HUDEP-2 (cell line): Measurements from ENCODE around the gene UBE2Z.
A peak's percentile ranks its signal among the peaks of the same experiment; 100 is the strongest.
"Not testable (repeated sequence)": the region's sequence is repeated elsewhere in the genome, so short reads cannot be mapped to it uniquely, and the experiment has no call there.

Source experiments
- DNase-seq, 76 experiments: peaks; one replicate each; lab custom pipeline; 2025; ENCODE audit not compliant: unreplicated experiment in 76 of 76; lab: John Stamatoyannopoulos, UW

UBE2Z gene

DNA sequence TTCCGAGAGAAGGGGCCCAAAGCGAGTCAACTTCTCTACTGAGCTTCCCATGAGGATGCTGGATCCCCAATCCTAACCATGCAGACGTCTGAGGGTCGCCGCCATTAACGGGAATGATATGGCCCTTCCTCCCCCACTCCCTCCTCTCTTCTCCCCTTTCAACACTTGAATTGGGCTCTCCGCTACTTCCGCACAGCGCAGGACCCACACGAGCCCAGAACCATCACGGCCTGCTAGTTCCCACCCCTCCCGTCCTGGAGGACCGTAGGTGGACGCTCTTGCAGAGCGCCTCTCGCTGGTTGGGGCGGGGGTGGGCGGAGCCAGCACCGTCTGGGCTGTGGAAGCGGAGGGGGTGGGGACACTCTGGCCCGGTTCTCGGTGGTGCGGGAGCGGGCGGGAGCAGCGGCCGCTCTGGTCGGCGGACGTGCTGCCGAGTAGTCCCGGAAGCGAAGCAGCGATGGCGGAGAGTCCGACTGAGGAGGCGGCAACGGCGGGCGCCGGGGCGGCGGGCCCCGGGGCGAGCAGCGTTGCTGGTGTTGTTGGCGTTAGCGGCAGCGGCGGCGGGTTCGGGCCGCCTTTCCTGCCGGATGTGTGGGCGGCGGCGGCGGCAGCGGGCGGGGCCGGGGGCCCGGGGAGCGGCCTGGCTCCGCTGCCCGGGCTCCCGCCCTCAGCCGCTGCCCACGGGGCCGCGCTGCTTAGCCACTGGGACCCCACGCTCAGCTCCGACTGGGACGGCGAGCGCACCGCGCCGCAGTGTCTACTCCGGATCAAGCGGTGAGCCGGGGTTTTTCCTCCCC, at the start of gene UBE2Z:
Gene UBE2Z (plus strand): TSS at position 361 of the 797 bp plus-strand sequence. CDS start 97 bp downstream, at position 458.
- DNase-seq, result peak in 75 of 76 experiments; percentile 41 to 95 (median 87)

DNA sequence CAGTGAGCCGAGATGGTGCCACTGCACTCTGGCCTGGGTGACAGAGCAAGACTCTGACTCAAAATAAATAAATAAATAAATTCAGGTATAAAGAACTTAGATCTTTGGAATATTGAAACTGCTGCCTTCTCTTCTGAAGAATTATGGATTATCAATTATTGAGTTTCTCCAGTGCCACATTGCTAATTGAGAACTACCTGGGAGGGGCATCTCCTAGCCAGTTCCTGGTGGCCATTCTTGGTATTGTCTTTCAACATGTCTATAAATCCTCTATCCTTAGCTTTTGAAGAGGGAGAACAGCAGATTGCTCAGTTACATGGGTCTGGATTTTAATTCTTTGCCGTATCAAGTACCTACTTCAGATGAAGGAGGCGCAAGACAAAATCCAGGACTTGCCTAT, 48.2 kb upstream of the UBE2Z start:
- DNase-seq, result no peak

DNA sequence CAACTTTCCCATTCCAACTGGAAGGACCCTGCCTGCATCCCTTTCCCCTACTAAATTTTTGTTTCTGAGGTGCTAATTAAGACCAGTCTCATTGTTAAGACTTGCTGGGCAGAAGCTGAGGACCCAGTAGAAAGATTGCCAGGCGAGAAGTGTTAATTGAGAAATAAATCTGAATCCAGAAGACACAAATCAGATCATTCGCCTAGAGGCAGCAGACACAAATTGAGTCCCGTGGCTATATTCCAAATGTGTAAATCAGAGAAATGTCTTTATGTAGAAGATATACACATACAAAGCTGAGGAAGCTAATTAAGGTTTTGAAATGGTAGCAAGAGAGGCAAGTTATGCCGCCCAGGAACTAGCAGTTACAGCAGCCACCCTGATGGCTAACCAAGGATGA, 47.8 kb upstream of the UBE2Z start:
- no peak for DNase-seq

DNA sequence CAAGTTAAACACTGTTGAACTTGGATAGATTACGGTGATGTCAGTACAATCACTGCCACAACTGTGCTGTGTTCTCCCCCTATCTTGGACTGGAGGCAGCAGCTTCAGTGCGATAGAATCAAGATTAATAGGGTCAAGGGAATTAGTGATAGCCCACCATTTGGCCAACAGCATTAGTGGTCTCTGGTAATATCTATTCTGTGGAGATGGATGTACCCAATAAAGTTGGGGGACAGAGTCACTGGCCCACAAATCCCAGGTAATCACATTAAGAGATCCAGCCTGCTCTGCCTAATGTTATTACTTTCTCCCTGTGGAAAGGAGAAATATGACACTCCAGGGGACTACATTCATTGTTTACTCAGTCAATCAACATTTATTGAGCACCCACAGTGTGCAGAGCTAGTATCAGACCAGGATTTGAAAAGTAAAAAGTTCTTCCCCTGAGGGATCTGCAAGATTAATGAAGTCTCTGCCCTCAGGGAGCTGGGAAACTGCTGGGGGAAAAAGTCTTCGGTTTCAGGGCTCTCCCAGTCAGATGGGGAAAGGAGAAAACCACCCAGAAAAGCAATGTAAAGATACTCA, 39.2 kb upstream of the UBE2Z start:
- DNase-seq, result no peak

DNA sequence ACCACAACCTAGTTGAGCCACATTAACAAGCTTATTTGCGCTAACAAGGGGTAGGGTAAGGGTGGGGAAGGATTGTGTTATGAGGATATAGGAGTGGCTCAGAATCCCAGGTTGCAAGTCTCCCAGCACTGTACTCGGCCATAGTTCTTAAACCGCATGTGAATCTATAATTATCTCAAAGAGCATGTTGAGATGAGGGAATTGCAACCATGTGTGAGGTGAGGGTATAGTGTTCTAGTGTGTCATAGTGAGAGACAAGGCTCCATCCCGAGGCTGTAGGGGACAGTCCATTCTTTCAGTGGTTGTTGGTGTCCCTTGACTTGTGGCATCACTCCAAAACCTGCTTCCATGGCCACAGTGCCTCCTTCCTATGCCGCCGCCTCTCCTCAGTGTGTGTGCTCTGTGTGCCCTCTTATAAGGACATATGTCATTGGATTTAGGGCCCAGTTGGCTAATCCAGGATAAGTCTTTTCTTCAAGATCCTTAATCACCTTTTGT, 38.3 kb upstream of the UBE2Z start:
- DNase-seq, result no peak

DNA sequence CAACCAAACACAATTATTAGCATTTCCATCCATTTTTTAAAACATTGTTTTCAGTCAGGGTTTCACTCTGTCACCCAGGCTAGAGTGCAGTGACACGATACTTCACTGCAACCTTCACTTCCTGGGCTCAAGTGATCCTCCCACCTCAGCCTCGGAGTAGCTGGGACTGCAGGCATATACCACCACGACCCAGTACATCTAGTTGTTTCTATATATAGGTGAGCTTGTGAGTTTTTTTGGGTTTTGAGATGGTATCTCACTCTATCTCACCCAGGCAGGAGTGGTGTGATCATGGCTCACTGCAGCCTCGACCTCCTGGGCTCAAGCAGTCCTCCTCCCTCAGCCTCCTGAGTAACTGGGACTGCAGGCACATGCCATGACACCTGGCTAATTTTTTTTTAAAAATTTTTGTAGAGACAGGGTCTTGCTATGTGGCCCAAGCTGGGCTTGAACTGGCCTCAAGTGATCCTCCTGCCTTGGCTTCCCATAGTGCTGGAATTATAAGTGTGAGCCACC, 37.1 kb upstream of the UBE2Z start:
- DNase-seq, result no peak

DNA sequence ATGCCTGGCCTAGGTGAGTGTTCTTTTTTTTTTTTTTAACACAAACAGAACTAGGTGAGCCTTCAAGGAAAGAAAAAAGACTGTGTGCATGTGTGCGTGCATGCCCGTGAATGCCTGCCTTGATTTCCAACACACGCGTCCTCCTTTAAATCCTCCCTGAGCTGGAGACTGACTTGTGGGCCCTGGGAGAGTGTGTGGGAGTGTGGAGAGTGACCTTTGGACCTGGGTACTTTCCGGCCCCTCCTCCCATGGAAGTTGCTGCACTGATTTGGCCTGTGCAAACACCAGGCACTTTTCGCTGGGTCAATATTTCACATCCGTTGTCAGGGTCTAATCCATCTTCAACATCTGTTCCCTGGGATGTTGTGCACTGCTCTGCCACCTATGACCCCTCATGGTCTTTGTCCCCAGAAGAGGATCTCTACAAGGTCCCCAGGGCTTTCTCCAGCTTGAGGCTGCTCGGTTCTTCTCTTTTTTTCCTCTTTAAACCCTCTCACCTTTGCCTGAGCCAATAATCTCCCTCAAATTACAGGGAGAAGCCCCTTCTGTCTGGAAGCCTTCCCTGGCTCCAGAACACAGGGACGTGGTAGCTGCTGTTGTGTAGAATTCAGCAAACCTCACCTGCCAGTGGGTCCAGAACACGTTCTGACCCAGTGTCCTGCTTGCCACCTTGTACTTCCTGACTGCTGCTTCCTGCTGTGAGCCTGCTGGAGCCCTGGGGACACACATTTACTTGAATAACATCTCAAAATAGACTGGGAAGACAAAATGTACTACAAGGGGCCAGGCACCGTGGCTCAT, 36.5 kb upstream of the UBE2Z start:
- no peak for DNase-seq

DNA sequence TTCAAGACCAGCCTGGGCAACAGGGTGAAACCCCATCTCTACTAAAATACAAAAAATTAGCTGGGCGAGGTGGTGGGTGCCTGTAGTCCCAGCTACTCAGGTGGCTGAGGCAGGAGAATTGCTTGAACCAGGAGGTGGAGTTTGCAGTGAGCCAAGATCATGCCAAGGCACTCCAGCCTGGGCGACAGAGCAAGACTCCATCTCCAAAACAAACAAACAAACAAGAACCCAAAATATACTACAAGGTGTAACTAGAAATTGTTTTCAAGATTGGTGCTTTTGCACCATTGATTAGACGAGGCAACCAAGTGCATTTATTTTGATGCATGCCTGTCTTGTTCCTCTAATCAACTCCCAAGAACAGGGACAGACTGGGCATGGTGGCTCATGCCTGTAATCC, 35.8 kb upstream of the UBE2Z start:
- DNase-seq, result not testable (repeated sequence)

DNA sequence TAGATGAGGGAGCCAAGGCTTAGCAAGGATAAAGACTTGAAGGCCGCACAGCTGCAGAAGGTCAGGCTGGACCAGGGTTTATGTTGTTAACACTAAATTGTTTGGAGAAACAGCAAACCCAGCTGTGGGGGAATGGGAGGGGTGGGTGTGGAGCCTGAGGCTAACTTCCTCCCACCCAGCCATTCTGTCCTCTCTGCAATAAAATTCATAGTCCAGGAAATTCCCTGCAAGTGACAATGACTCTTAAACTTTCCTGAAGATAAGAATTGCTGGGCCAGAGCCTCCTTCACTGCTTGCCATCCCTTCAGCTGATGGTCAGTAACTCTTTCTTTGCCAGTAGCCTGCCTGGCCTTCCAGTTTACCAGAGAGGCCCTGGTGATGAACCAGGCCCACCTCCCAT, 35.0 kb upstream of the UBE2Z start:
- no peak for DNase-seq

DNA sequence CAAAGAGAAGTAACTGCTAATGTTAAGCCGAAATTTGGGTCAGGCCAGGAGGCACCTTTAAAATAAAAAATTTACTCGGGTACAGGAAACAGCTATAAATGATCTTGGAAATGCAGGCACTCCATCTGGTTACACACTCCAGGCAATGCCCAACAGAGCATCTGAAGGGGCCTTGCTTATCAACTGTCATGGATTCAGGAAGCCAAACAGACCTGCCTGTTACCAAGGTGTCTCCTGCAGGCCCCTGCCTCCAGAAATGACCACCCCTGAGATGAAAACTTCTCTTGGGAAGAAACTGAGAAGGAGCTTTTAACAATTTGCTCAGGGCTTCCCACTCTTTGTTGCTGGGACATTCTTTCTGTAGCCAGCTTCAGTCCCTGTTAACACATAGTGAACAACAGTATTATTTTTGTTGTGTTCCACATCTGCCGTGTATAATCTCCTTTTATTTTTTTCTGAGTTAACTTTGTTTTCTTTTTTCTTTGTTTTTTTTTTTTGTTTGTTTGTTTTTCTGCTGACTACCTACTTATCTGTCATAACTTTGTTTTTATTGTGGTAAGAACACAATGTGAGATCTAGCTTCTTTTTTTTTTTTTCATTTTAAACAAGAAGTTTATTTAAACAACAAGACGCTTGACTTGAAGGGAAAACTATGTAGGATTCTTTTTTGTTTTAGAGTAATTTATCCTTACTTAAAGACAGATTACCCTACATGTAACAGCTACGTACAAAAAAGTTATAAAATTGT, 34.3 kb upstream of the UBE2Z start:
- DNase-seq, result no peak

DNA sequence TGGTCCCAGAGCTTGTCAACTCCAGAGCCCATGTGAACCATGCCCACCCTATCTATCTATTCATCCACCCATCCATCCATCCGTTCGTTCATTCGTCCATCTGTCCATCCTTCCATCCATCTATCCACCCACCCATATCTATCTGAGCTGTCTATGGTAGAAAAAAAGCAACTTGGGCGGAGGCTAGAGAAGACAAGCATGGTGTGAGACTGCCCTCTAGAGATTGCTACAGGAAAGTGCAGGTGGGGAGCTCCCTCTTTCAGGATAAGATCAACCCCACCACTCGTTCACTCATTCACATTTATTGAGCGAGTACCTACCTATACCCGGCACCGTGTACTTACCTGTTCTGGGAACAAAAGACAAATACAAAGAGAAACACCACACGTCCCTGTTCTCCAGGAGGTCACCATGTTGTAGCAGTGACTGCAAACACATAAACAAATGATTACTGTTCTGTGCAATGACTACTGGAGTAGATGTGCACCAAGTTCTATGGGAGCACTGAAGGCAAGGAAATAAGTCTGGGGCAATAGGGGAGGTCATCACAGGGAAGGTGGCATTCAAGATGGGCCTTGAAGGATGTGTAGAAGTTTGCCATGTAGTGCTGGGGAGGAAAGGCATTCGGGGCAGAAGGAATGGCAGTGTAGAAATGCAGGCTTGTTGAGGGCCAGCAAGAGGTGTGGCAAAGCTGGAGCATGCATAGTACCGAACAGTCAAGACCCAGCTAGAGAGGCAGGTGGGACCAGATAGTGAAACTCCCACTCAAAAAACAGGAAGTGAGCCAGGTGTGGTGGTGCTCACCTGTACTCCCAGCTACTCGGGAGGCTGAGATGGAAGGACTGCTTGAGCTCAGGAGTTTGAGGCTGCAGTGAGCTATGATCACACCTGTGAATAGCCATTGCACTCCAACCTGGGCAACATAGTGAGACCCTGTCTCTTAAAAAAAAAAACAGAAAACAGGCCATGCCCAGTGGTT, 29.0 kb upstream of the UBE2Z start:
- DNase-seq, result peak in 47 of 76 experiments; percentile 3 to 72 (median 29)

DNA sequence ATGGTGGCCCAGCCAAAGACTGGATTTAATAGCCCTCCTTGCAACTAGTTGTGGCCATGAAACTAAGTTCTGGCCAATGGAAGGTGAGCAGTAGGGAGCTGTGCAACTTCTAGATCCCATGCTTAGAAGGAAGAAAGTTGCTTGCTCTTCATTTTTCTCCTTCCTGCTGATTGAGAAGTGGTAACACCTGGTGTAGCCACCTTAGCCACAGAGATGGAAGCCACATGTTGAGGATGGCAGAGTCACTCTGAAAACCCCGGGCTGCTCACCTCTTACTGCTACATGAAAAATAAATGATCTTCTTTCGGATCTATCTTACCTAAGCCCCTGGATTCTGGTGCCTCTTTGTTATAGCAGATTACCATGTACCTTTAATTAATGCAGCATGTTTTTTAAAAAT, 25.9 kb upstream of the UBE2Z start:
- DNase-seq, result no peak

DNA sequence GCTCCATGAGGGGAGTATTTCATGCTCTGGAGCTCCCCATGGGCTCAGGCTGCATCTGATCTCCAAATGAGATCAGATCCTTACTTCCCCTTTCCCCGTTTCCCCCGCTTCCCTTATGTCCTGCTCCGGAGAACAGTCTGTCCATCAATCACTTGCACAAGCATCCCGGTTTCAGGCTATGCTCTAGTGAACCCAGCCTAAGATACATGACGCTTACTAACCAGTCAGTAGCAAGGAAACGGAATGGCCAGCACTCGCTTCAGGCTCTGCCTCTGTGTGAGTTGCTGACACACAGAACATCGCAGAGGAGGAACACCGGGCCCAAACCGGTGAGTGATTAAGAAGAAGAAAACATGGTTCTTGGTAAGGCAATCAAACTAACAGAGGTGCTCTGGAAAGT, 25.0 kb upstream of the UBE2Z start:
- DNase-seq, result no peak

DNA sequence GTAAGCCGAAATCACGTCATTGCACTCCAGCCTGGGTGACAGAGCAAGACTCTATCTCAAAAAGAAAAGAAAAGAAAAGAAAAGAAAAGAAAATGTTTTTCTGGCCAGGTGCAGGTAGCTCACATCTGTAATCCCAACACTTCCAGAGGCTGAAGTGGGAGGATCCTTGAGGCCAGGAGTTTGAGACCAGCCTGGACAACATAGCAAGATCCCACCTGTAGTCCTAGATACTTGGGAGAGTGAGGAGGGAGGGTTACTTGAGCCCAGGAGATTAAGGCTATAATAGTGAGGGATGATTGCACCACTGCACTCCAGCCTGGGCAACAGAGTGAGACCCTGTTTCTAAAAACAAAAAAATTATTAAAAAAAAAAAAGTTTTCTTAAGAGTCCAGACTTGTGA, 18.1 kb upstream of the UBE2Z start:
- no peak for DNase-seq

DNA sequence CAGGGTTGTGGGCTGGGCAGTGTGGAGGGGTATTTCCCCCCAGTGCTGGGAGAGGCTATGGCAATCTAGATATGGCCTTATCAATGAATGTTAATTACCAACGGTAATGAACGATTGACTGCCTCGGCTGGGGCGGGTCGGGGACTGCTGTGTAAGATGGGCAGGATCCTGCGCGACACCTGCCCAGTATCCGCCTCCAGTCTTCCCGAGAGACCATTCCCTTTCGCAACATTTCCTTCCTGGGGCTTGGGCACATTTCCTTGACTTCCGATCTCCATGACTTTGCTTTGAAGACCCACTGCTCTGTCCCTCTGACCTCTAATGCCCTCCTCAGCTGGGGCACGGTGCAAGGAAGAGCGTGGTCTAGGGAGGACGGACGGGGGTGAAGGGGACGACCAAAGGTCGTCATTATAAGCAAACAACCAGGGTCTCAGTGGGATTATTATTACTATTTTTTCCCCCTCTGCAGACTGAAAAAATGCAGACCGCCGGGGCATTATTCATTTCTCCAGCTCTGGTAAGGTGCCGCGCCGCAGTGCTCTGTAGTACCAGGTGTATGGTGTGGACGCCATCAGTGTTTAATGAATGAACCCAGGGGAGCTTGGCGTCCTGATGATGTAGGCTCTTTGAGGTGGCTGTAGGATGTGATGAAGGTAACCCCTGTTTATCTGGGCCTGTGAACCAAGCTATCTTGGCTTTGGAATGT, 15.1 kb upstream of the UBE2Z start:
- DNase-seq, result peak in 5 of 76 experiments; percentile 35 to 59 (median 49)

DNA sequence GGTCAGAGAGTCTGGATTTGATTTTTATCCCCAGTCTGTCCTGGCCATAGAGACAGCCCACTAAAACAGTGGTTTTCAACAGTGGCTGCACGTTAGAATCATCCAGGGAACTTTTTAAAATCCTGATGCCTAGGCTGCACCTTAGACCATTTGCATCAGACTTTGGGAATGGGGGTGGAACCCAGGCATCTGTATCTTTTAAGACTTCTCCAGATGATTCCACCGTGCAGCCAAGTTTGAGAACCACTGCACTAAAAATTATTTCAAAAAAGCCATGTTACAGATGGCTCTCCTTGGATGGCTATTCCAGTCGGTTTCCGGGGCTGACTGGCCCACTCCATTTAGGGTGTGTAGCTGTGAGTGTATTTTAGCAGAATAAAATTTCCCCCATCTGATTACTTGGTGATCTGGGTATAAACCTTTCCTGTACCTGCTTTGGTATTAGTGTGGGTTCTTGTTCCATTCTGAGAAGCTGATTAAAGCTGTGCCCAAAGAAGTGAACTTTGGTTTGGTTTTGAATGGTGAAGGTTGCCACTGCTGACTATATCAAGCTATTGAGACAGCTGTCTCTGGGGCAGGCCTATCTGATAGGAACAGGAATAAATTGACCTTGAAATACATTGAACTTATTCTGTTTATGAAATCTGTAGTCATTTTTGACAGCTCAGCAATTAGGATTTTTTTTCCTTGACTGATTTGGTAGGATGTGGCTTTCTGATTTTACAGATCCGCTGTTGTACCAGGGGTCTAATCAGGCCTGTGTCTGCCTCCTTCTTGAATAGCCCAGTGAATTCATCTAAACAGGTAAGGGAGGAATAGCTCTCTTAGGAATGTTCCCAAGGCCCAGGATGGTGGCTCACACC, 14.3 kb upstream of the UBE2Z start:
- no peak for DNase-seq

DNA sequence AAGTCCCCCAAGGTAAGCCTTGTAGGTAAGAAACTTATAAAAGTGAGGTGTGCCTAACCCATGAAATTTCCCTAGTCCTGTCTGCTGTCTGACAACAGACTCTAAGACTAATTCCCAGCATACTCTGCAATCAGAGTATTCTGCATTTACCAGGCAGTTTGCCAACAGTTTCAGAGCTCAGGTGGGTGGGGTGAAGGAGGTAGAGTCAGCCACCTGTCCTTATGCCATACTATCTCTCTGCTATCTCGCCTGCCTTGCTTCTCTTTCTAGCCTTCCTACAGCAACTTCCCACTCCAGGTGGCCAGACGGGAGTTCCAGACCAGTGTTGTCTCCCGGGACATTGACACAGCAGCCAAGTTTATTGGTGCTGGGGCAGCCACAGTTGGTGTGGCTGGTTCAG, 13.3 kb upstream of the UBE2Z start:
- no peak for DNase-seq

DNA sequence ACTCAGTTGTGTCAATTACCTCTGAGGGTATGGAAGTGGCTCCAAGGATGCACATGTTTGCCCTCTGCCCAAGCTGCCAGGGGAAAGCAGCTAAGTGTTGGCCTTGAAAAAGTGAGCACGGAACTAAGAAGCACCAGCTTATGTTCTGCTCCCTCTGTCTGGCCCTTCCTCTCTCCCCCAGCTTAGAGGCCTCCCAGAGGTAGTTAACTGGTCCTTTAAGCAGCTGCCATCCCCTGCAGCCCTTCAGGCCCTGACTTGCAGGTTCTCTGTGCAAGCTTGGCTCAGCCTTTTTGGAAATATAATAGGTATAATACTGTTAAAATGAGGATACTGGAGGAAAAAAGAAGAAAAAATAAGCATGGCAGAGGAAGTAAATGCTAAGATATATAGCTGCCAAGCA, 7.0 kb upstream of the UBE2Z start:
- DNase-seq, result no peak
